B cell (primary cell): ENCODE data around the gene GFM2. TPM values are rescaled to one million over a fixed set of nuclear protein-coding genes. Genes with fewer than 3 reads are reported as not detected.
A peak's percentile ranks its signal among the peaks of the same experiment; 100 is the strongest.

Source experiments
- ATAC-seq: fragments of 200-7000 bp; cut with Tn5 transposase; one replicate; pipeline ENCODE4 v1.10.0; 2021; ENCODE audit warnings: low read depth, mild to moderate bottlenecking, moderate number of reproducible peaks, moderate library complexity
- CTCF ChIA-PET: fragments of 350-600 bp; sonication (Branson Sonifier 250); formaldehyde crosslinking; loops from one replicate; lab custom pipeline; 2021; ENCODE audit warnings: antibody characterized with exemption, inconsistent platforms; lab: Charles Lee
- POLR2A ChIA-PET: fragments of 350-600 bp; sonication (Branson Sonifier 250); formaldehyde crosslinking; loops from one replicate; lab custom pipeline; 2021; ENCODE audit warnings: antibody characterized with exemption; lab: Charles Lee
- DNase-seq: peaks from one replicate; pipeline ENCODE4 v3.0.0; 2013
- H2AFZ ChIP-seq: 2 replicates; pipeline ENCODE4 v1.6.1; 2012; ENCODE audit warnings: mild to moderate bottlenecking, low read depth, low read length; ENCODE audit not compliant: insufficient read depth, poor library complexity, severe bottlenecking
- H3K27ac ChIP-seq, 2 donors: 1 replicate in 1 of 2; 2 replicates in 1 of 2; pipeline ENCODE4 v1.5.1; 2012 to 2013; ENCODE audit warnings: low read length in 2 of 2, mild to moderate bottlenecking in 2 of 2, moderate library complexity in 1 of 2
- H3K27me3 ChIP-seq, 4 experiments: fragments of 200-600 bp in 1 of 4; sonication (generic) in 1 of 4; replicated peaks in 1 of 4; 1 replicate in 2 of 4; 2 replicates in 2 of 4; pipeline versions ENCODE4 v1.6.1 to v1.7.0; 2013 to 2016; ENCODE audit warnings: low read length in 3 of 4, mild to moderate bottlenecking in 2 of 4, mixed read lengths in 1 of 4, moderate library complexity in 1 of 4; ENCODE audit not compliant: insufficient read depth in 4 of 4, control insufficient read depth in 3 of 4; ENCODE audit errors: control extremely low read depth in 1 of 4
- H3K36me3 ChIP-seq, 2 experiments: replicated peaks in 1 of 2; 1 replicate in 1 of 2; 2 replicates in 1 of 2; pipeline versions ENCODE4 v1.6.1 to v1.7.1; 2013; ENCODE audit warnings: low read length in 1 of 2; ENCODE audit not compliant: insufficient read depth in 2 of 2, control insufficient read depth in 1 of 2; ENCODE audit errors: control extremely low read depth in 1 of 2, extremely low read depth in 1 of 2
- H3K4me1 ChIP-seq, 2 donors: fragments of 200-600 bp in 1 of 2; sonication (generic) in 1 of 2; 1 replicate in 1 of 2; 2 replicates in 1 of 2; pipeline versions ENCODE4 v1.5.1 to v1.6.1; 2013 to 2017; ENCODE audit warnings: low read length in 2 of 2; ENCODE audit not compliant: control insufficient read depth in 2 of 2, insufficient read depth in 2 of 2
- H3K4me2 ChIP-seq: replicated peaks from 2 replicates; pipeline ENCODE3; 2012; ENCODE audit warnings: mild to moderate bottlenecking, low read depth, low read length; ENCODE audit not compliant: poor library complexity, severe bottlenecking
- H3K4me3 ChIP-seq, 5 experiments: fragments of 200-600 bp in 1 of 5; sonication (generic) in 1 of 5; 1 replicate in 3 of 5; 2 replicates in 2 of 5; pipeline versions ENCODE4 v1.5.1 to v1.7.0; 2011 to 2016; ENCODE audit warnings: low read length in 4 of 5, mild to moderate bottlenecking in 4 of 5, low read depth in 2 of 5, control low read depth in 1 of 5, moderate library complexity in 1 of 5; ENCODE audit not compliant: insufficient read depth in 1 of 5; ENCODE audit errors: control extremely low read depth in 1 of 5, extremely low read depth in 1 of 5
- H3K79me2 ChIP-seq: fragments of 200-600 bp; sonication (generic); one replicate; pipeline ENCODE4 v1.6.0; 2016; ENCODE audit warnings: low read length; ENCODE audit not compliant: control insufficient read depth, insufficient read depth
- H3K9ac ChIP-seq: fragments of 200-600 bp; sonication (generic); 2 replicates; pipeline ENCODE4 v1.6.1; 2017; ENCODE audit warnings: mild to moderate bottlenecking, low read length, moderate library complexity
- H3K9me3 ChIP-seq, 3 donors: one replicate each; pipeline versions ENCODE4 v1.6.1 to v1.7.1; 2013; ENCODE audit warnings: low read length in 2 of 3; ENCODE audit not compliant: control insufficient read depth in 2 of 3, insufficient read depth in 1 of 3; ENCODE audit errors: control extremely low read depth in 1 of 3
- H4K20me1 ChIP-seq: 2 replicates; pipeline ENCODE4 v1.6.0; 2012; ENCODE audit warnings: mild to moderate bottlenecking, low read length; ENCODE audit not compliant: insufficient read depth, control insufficient read depth, poor library complexity, severe bottlenecking
- H3K27ac Mint-ChIP-seq: one replicate; pipeline ENCODE4 v1.8.0; 2021; ENCODE audit warnings: mixed read lengths
- H3K27me3 Mint-ChIP-seq: one replicate; pipeline ENCODE4 v1.8.0; 2021; ENCODE audit warnings: mixed read lengths
- H3K4me1 Mint-ChIP-seq: one replicate; pipeline ENCODE4 v1.8.0; 2021; ENCODE audit warnings: mixed read lengths
- H3K4me3 Mint-ChIP-seq: one replicate; pipeline ENCODE4 v1.8.0; 2021; ENCODE audit warnings: mixed read lengths
- H3K9me3 Mint-ChIP-seq: one replicate; pipeline ENCODE4 v1.8.0; 2022; ENCODE audit warnings: mixed read lengths; ENCODE audit not compliant: insufficient read depth
- EZH2 ChIP-seq: IDR thresholded peaks from 2 replicates; pipeline ENCODE4 v1.6.1; 2012; ENCODE audit warnings: borderline replicate concordance, low read depth, mild to moderate bottlenecking, moderate library complexity, low read length; ENCODE audit not compliant: insufficient read depth, poor library complexity, severe bottlenecking
- WGBS: methylation state at CpG from one replicate; pipeline ENCODE4 v1.1.5; 2013; ENCODE audit warnings: missing lambda C conversion rate; ENCODE audit not compliant: insufficient coverage; 5-methylcytosine and 5-hydroxymethylcytosine counted together
- intact Hi-C: fragments of 100-400 bp; cut with micrococcal nuclease; formaldehyde crosslinking; loops from one replicate; pipeline ENCODE4 v1.10.0; 2022
- polyA plus RNA-seq: library from polyadenylated mRNA; depleted of rRNA; stranded (reverse); fragments of >200 nt; gene quantifications from 2 replicates; pipeline ENCODE4 v1.2.3, GENCODE V29; 2012
- total RNA-seq, 2 donors: library from RNA; stranded (reverse); fragments of 120-200 nt in 1 of 2; gene quantifications; 1 replicate in 1 of 2; 2 replicates in 1 of 2; pipeline versions ENCODE4 v1.2.3 to v1.2.4, GENCODE V29; 2013 to 2022
- TF ChIP-seq, protein P1 (sequence below): fragments of 200-600 bp; IDR thresholded peaks from one replicate; pipeline ENCODE4 v1.8.0; 2022; ENCODE audit warnings: antibody characterized with exemption, mild to moderate bottlenecking

The GFM2 gene
- total and polyA plus RNA-seq, 2 donors (not counting 1 experiment from before 2014, with no cell fraction given): 11.0 to 28.5 TPM

GRCh38 chr5:74765929-74766328 lies 988 bp downstream of the GFM2 start:
- peaks cover 47% of the 10 kb centered on the region for H3K79me2 ChIP-seq

DNA sequence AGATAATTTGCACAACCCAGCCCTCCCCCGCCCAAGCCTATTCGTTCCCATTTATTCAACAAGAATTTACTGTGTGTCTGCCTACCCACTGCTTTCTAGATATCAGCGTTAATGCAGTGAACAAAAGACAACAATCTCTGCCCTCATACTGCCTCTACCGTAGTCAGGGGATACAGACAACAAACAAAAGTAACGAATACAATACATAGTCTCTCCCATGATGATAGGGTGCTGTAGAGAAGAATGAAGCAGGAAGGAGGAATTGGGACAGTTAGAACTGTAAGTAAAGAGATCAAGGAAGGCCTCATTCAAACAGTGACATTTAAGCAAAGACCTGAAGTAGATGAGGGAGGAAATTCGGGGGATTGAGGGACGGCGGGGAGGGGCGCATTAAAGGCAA lies 1.7 kb downstream of the GFM2 start:
- H2AFZ ChIP-seq: no peak overlapping the region
- ATAC-seq: no peak
- Mint-ChIP-seq H3K4me1 (peaks cover 29% of the 10 kb centered on the region), H3K27me3 (no peaks in the 10 kb centered on the region), H3K9me3 (no peaks in the 10 kb centered on the region), H3K4me3 (peak overlapping the region; percentile 74), H3K27ac (peak overlapping the region; percentile 10)
- peaks cover 3 to 23% of the 10 kb centered on the region in 2 experiments for H3K36me3 ChIP-seq
- peaks cover 15% of the 10 kb centered on the region for H4K20me1 ChIP-seq
- H3K4me2 ChIP-seq: peak overlapping the region; percentile 34
- H3K27ac ChIP-seq: no peak overlapping the region
- ChIA-PET CTCF (no interaction called here), POLR2A (no interaction called here)
- H3K9ac ChIP-seq: no peak overlapping the region
- TF ChIP-seq EZH2: no peak
- TF ChIP-seq, protein P1, sequence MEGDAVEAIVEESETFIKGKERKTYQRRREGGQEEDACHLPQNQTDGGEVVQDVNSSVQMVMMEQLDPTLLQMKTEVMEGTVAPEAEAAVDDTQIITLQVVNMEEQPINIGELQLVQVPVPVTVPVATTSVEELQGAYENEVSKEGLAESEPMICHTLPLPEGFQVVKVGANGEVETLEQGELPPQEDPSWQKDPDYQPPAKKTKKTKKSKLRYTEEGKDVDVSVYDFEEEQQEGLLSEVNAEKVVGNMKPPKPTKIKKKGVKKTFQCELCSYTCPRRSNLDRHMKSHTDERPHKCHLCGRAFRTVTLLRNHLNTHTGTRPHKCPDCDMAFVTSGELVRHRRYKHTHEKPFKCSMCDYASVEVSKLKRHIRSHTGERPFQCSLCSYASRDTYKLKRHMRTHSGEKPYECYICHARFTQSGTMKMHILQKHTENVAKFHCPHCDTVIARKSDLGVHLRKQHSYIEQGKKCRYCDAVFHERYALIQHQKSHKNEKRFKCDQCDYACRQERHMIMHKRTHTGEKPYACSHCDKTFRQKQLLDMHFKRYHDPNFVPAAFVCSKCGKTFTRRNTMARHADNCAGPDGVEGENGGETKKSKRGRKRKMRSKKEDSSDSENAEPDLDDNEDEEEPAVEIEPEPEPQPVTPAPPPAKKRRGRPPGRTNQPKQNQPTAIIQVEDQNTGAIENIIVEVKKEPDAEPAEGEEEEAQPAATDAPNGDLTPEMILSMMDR: no peak
- peaks cover 20 to 21% of the 10 kb centered on the region in 2 donors for H3K4me1 ChIP-seq
- no peak overlapping the region for H3K4me3 ChIP-seq
- peaks cover 47% of the 10 kb centered on the region for H3K79me2 ChIP-seq
- WGBS: 94% methylated on average over 3 of the region's 9 CpGs
- no peak for DNase-seq
- H3K9me3 ChIP-seq: no peaks in the 10 kb centered on the region
- no peaks in the 10 kb centered on the region for H3K27me3 ChIP-seq
- intact Hi-C loops: loop anchor here (5.0 to 10.0 kb wide), 2 partner anchors 747 to 1950 kb away; partner anchors contain the start of genes CERT1, POLK and TNPO1

More at GRCh38 chr5:74765929-74766328, 988 bp downstream of the GFM2 start:
- TF ChIP-seq, protein P1: no peak
- no peak for TF ChIP-seq EZH2
- Histone ChIP-seq H3K27me3 (no peaks in the 10 kb centered on the region), H3K4me2 (peak overlapping the region; percentile 84), H3K4me3 (peak overlapping the region in 4 of 5 experiments; percentile 79 to 99 (median 94)), H3K9ac (peak overlapping the region; percentile 93), H2AFZ (peak overlapping the region; percentile 100), H3K4me1 (peaks cover 20 to 21% of the 10 kb centered on the region in 2 donors), H3K9me3 (no peaks in the 10 kb centered on the region), H4K20me1 (peaks cover 15% of the 10 kb centered on the region), H3K27ac (no peak overlapping the region), H3K36me3 (peaks cover 0 to 30% of the 10 kb centered on the region in 2 experiments)
- intact Hi-C loops: loop anchor here (1.0 to 10.0 kb wide), 6 partner anchors 101 to 1951 kb away; partner anchors contain the start of genes BTF3, CERT1, FAM169A and POLK
- peak overlapping the region; percentile 100 for H3K4me3 Mint-ChIP-seq
- WGBS: 82% methylated on average over 22 of the region's 27 CpGs
- POLR2A ChIA-PET: no interaction called here
- ATAC-seq (no peak), DNase-seq (no peak)
- peaks cover 29% of the 10 kb centered on the region for H3K4me1 Mint-ChIP-seq
- no peaks in the 10 kb centered on the region for H3K27me3 Mint-ChIP-seq
- H3K9me3 Mint-ChIP-seq: no peaks in the 10 kb centered on the region
- peak overlapping the region; percentile 98 for H3K27ac Mint-ChIP-seq
- CTCF ChIA-PET: interaction anchor here (0.7 to 1.5 kb wide), 9 partner anchors 7 to 863 kb away, joined by 3 to 5 read pairs (median 3); partner anchors contain the start of gene ENC1
